ENCODE data around the gene MERTK.

Gene MERTK

GRCh38 chr2:111982822-111983221 is 84.4 kb downstream of the MERTK start:
- DNase-seq = no peak

DNA sequence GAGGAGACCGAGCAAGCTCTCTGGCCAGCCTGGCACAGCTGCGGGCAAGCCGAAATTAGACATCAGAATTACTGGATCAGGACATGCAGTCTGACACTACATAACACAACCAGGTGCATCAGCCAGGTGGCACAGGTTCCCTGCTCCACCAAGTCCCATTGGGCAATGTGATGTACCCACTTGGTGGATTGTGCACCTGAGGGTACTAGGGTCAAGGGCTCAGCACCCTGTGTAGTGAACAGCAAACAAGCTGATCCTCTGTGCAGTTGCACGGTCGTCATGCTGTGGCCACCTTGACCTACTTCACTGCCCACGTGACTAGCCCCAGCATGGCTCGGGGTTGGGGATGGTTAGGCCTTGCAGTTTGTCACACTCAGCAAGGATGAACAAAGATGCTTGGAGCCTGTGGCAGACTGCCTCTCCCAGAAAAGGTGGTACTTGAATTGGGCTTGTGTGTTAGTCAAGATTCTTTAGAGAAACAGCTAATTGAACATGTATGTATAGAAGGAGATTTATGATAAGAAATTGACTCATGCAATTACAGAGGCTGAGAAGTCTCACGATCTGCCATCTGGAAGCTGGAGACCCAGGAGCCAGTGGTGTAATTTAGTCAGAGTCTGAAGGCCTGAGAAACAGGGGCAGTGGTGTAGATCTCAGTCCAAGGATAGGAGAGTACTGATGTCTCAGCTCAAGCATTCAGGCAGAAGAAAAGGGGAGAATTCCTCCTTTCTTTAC is 85.2 kb downstream of the MERTK start:
- no peak for DNase-seq

DNA sequence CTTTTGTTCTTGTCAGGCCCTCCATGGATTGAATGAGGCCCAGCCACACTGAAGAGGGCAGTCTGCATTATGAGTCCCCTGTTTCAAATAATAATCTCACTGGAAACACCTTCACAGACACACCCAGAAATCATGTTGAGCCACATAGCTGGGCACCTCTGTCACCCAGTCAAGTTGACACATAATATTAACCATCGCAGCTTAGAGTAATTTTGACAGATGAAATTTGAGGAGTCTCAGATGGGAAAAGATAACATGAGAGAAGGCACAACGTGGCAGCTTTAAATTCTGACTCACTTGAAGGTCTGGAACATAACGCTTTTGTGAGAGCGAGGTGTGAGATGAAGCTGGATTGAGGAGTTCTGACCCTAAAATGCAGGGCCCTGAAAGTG is 85.8 kb downstream of the MERTK start:
- DNase-seq = no peak

DNA sequence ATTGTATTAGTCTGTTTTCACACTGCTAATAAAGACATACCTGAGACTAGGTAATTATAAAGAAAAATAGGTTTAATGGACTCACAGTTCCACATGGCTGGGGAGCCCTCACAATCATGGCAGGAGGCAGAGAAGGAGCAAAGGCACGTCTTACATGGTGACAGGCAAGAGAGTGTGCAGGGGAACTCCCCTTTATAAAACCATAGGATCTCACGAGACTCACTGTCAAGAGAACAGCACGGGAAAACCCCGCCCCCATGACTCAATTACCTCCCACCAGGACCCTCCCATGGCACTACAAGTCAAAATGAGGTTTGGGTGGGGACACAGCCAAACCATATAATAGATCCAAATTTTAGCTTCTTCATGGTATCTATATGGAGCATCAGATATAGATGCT is 87.1 kb downstream of the MERTK start:
- DNase-seq = no peak

- no peak for DNase-seq
These were observed 87.9 kb downstream of the MERTK start for GRCh38 chr2:111986116-111986900.

DNA sequence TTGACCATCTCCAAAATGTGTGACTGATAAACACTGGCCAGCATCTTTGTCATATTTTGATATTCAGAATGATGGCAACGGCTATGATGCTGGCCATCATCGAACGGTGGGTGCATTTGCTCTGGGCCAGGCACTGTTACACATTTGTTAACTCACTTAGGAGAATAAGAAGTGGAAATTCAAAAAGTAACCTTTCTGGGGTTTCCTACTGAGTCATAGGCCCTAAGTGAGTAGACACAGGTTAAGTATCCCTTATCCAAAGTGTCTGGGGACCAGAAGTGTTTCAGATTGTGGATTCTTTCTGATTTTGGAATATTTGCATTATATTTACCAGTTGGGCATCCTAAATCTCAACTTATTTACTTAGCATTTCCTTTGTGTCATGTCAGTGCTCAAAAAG is 92.0 kb downstream of the MERTK start:
- no peak for DNase-seq

DNA sequence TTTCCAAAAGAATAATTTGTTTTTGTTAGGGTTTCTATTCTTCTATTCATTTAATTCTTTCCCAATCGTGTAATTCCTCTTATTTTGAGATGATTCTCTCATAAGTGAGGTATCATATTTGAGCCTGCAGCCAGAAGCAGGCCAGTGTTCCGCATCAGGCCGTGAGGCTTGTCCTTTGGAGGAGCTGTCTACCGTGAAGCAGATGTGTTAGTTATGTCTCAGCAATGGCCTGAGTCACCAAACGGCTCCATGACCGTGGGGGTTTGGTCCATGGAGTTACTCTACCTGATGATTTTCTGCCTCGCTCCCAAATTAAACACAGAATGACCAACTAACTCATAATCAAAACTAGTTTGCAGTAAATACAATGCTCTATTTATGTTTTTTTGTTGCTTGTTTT is 92.4 kb downstream of the MERTK start:
- no peak for DNase-seq

- DNase-seq = peak; percentile 13
These were observed 95.6 kb downstream of the MERTK start for GRCh38 chr2:111994042-111994441.

- no peak for DNase-seq
These were observed 96.7 kb downstream of the MERTK start for GRCh38 chr2:111995148-111995547.

DNA sequence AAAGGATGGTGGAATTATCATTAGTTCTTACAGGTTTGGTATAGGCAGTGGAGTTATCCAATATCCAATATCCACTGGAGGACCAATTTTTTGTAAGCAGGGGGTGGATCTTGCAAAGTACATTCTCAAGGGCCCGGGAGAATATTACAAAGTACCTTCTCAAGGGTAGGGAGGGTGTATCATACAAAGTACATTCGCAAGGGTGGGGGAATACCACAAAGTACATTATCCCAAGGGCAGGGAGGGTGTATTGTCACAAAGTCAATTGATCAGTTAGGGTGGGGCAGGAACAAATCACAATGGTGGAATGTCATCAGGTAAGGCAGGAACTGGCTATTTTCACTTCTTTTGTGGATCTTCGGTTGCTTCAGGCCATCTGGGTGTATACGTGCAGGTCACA is 101.4 kb downstream of the MERTK start:
- DNase-seq = no peak

DNA sequence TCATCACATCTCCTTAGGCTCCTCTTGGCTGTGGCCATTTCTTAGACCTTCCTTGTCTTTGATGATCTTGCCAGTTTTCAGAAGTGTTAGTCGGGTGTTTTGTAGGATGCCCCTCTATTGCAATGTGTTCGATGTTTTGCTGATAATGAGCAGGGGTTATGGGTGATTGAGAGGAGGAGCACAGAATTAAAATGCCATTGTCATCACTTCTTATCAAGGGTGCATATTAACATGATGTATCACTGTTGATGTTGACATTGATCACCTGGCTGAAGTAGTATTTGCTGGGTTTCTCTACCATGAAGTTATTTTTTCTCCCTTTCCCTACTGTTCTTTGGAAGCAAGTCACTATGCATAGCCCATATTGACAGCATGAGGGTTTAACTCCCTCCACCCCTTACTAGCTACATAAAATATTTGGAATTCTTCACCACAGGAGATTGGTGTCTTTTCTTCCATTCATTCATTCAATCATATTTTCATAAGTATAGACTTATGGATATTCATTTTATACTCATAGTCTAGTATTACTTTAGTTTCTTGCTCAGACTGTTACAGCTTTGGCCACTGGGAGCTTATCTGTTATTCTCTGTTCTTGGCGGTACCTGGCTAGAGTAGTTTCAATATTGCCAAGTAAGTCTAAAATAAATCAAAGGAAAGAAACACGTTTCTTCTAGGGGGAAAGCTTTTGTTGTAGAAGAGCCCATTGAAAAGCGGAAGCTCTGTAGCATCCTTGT is 102.2 kb downstream of the MERTK start:
- DNase-seq = no peak

- peak; percentile 91 for DNase-seq
These were observed 102.8 kb downstream of the MERTK start for GRCh38 chr2:112001136-112001715.

GRCh38 chr2:112001942-112002341 is 103.5 kb downstream of the MERTK start:
- DNase-seq = no peak

DNA sequence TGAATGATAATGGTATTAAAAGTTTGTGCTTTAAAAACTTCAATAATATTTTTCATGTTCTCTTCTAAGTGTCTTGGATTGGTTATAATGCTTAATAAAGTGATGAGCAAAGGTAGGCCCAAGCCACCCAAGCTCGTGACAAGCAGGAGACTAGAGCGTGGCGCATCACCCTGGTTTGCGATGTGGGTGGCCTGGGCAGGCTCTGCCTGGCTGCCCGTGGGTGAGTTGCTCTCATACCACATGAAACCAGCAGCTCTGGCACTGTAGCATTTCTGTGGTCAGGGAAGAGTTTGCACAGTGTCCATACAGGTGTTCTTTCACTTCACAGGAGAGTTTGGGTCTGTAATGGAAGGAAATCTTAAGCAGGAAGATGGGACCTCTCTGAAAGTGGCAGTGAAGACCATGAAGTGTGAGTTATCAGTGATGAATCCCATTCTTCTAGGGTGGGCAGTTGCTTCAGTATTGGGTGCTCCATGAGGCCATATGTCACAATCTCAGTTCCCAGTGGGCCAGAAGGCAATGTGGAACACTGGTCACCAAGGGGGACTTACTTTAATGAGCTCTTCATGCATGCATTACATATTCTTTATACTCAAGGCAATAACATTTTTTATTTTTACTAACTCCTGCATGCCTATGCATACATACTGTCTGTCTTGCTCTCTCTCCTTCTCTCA is 105.3 kb downstream of the MERTK start:
- DNase-seq = no peak

DNA sequence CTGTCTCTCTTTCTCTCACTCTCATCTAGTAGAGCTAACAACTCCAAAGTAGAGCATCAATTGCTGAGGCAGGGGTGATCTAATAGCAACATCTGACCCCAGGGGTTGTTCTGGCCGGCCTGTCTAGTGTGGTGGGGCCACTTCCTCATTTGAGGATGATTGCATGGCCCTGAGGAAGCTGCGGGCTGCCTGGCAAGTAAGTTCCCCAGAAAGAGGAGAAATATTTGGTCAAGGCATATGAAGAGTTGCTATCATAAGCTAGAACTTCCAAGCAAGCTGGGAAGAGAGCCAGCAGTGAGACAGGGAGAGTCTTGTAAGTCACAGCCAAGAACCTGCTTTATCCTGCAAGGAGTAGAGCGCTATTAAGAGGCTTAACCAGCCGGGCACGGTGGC is 105.8 kb downstream of the MERTK start:
- peak; percentile 97 for DNase-seq

DNA sequence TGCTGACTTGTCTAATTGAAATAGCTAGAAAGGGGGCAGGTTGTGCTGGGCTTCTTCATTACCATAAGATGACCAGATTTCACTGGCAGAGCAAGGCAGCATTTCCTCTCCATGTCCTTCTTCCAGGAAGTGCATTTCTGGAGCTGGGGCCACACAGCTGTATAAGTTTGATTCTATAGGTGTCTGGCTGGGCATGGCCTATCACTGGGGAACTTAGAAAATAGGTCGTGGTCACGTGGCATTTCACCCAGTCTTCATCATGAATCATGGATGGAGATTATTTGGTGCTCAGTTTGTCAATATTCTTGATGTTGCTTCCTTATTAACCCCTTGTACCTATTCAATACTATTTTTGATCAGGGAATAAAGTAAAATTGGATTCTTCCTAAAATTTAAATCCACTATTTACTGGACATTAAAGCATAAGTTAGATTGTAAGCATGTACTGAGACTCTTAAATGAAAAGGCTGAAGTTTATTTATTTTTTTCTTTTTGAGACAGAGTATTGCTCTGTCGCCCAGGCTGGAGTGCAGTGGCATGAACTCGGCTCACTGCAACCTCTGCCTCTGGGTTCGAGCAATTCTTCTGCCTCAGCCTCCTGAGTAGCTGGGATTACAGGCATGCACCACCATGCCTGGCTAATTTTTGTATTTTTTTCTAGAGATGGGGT is 107.1 kb downstream of the MERTK start:
- DNase-seq = no peak

DNA sequence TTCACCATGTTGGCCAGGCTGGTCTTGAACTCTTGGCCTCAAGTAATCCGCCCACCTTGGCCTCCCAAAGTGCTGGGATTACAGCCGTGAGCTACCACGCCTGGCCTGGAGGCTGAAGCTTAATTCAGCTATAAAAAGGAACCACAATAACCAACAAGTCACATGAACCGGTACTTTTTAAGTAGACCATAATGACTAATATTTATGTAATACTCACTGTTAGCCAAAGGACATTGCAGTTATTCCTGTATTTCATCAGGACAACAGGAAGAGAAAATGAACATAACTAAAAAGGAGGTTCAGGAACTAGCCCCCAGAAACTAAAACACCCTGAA is 107.6 kb downstream of the MERTK start:
- DNase-seq = peak; percentile 96

GRCh38 chr2:112007493-112007892 is 109.1 kb downstream of the MERTK start:
- no peak for DNase-seq

DNA sequence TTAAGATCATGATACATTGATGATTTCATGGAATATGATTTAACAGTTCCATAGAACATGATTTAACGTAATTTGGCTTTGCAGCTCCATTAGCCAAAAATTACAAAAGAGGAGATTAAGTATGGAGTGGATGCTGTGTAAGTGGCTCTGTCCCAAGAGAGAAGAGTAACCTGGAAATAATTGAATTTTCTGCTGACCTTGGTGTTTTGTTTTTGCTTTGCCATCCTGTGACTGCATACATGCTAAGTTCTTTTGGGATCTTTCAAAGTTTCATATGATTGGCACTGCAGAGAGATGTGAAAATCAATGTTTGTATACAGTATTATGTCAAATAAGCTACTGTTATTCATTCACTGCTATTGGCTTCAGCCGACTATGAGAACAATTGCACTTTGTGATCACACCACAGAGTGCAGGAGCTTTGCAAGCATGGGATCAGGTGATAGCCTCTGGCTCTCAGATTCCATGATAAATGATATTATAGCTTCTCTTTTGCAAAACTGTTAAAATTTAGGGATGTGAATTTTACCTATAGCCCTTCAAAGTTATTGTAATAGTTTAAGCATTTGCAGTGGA is 110.6 kb downstream of the MERTK start:
- no peak for DNase-seq

GRCh38 chr2:112010751-112011150 is 112.3 kb downstream of the MERTK start:
- peak; percentile 67 for DNase-seq

- no peak for DNase-seq
These were observed 114.1 kb downstream of the MERTK start for GRCh38 chr2:112012556-112012955.

DNA sequence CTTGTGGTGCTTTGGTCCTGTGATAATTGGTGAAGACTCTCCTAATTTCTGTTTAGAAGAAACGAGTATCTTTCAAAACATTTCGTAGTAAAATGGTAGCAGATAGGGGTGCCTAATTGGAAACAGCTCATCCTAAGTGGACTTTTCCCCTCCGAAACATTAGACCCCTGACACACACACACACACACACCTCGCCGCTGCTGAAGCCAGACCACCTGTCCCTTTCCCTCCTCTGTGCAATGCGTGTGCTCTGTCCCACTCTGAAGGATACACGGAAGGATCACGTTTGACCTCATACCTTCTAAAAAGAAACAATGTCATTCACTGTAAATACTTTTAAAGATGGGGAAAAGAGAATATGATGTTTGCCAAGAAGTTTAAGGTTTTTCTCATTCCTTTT is 120.4 kb downstream of the MERTK start:
- DNase-seq = no peak
